Gastroesophageal sphincter (tissue), 4 donors: Measurements from ENCODE around the gene AACS. TPM values are rescaled to one million over a fixed set of nuclear protein-coding genes. Genes with fewer than 3 reads are reported as not detected.

ENCODE experiments used
- ATAC-seq: fragments of 150-250 bp; one replicate; pipeline ENCODE4 v1.9.1; 2016; ENCODE audit warnings: mild to moderate bottlenecking, moderate library complexity
- H3K27ac ChIP-seq, 4 donors: fragments of 200-600 bp; sonication (generic) in 3 of 4; 1 replicate in 3 of 4; 2 replicates in 1 of 4; pipeline ENCODE4 v1.5.1; 2016 to 2019
- H3K27me3 ChIP-seq: fragments of 200-600 bp; sonication (generic); one replicate; pipeline ENCODE4 v1.5.1; 2019
- H3K36me3 ChIP-seq, 2 donors: fragments of 200-600 bp; sonication (generic); one replicate each; pipeline ENCODE4 v1.5.1; 2019; ENCODE audit warnings: control low read depth in 1 of 2
- H3K4me1 ChIP-seq, 3 donors: fragments of 200-600 bp; sonication (generic); 1 replicate in 2 of 3; 2 replicates in 1 of 3; pipeline ENCODE4 v1.5.1; 2016 to 2019; ENCODE audit warnings: control low read depth in 2 of 3
- H3K4me3 ChIP-seq, 2 donors: fragments of 200-600 bp; sonication (generic); one replicate each; pipeline ENCODE4 v1.5.1; 2019; ENCODE audit warnings: mild to moderate bottlenecking in 1 of 2, moderate library complexity in 1 of 2
- H3K9me3 ChIP-seq, 3 donors: fragments of 200-600 bp; sonication (generic); one replicate each; pipeline ENCODE4 v1.5.1; 2017 to 2019; ENCODE audit warnings: control low read depth in 2 of 3
- CTCF ChIP-seq, 4 experiments: fragments of 200-600 bp in 2 of 4; fragments of 450-650 bp in 2 of 4; sonication (generic) in 1 of 4; IDR thresholded peaks; one replicate each; pipeline ENCODE4 v1.5.1; 2017 to 2019; ENCODE audit warnings: antibody characterized with exemption in 4 of 4, mild to moderate bottlenecking in 2 of 4, moderate library complexity in 2 of 4
- EP300 ChIP-seq: sonication (generic); formaldehyde crosslinking; IDR thresholded peaks from one replicate; pipeline ENCODE4 v1.6.1; 2017; ENCODE audit warnings: antibody characterized with exemption, mild to moderate bottlenecking
- POLR2A ChIP-seq, 2 donors: fragments of 450-650 bp; IDR thresholded peaks; one replicate each; pipeline ENCODE4 v1.6.1; 2017; ENCODE audit warnings: antibody characterized with exemption in 2 of 2, mild to moderate bottlenecking in 2 of 2, moderate library complexity in 1 of 2
- POLR2AphosphoS5 ChIP-seq: sonication (generic); formaldehyde crosslinking; IDR thresholded peaks from one replicate; pipeline ENCODE4 v1.6.1; 2017; ENCODE audit warnings: antibody characterized with exemption
- WGBS, 2 donors: methylation state at CpG; one replicate each; pipeline ENCODE4 v1.1.5; 2018; ENCODE audit warnings: low coverage in 1 of 2; 5-methylcytosine and 5-hydroxymethylcytosine counted together
- total RNA-seq, 4 donors: library from RNA; depleted of rRNA; stranded (reverse); fragments of >200 nt; gene quantifications; one replicate each; pipeline ENCODE4 v1.1.0, GENCODE V29; 2016

AACS gene
- total RNA-seq, 4 donors from 2014 or later = 10.3 to 14.6 (median 11.8) TPM

GRCh38 chr12:125172231-125172850 is 107.1 kb downstream of the AACS start:
- TF ChIP-seq POLR2AphosphoS5 (no peak), POLR2A (IDR thresholded peaks at IDR 0.05) (no peak), EP300 (no peak), CTCF (IDR thresholded peaks at IDR 0.05) (no peak)
- no peak overlapping the region for H3K4me3 ChIP-seq

DNA sequence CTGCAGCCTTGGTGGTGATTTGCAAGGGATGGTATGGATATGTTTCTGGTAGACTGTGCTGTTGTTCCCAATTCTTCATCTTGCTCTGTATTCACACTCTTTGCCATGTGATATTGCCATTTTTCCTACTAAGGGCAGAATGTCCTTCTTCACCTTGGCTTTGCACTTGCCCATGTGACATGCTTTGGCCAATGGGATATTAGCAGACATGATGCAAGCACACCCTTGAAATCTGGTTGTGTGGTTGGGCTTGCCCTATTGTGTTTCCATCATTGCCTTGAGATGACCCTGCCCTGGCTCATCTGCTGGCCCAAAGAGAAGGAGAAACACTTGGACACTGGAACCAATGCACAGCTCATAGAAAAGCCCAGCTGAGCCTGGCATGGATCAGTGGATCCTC is 110.3 kb downstream of the AACS start:
- H3K4me3 ChIP-seq = no peak overlapping the region
- TF ChIP-seq POLR2A (IDR thresholded peaks at IDR 0.05) (no peak), POLR2AphosphoS5 (no peak), EP300 (no peak), CTCF (IDR thresholded peaks at IDR 0.05) (no peak)
- H3K9me3 ChIP-seq = peaks cover 0 to 8% (median 0%) of the 10 kb centered on the region in 3 donors
- no peaks in the 10 kb centered on the region for H3K4me1 ChIP-seq
- peaks cover 45% of the 10 kb centered on the region for H3K27me3 ChIP-seq
- no peaks in the 10 kb centered on the region for H3K36me3 ChIP-seq
- no peak for ATAC-seq
- no peak overlapping the region for H3K27ac ChIP-seq

More at GRCh38 chr12:125172231-125172850, 107.1 kb downstream of the AACS start:
- Histone ChIP-seq H3K36me3 (no peaks in the 10 kb centered on the region), H3K4me1 (no peaks in the 10 kb centered on the region), H3K9me3 (peaks cover 0 to 20% (median 0%) of the 10 kb centered on the region in 3 donors), H3K27me3 (peaks cover 20% of the 10 kb centered on the region), H3K27ac (no peak overlapping the region)
- WGBS, 2 donors = 61 to 74% methylated on average over 4 to 5 of the region's 9 CpGs
- ATAC-seq = no peak

GRCh38 chr12:125178222-125178621 is 113.0 kb downstream of the AACS start:
- Histone ChIP-seq H3K9me3 (peaks cover 0 to 8% (median 0%) of the 10 kb centered on the region in 3 donors), H3K4me1 (peaks cover 0 to 2% (median 0%) of the 10 kb centered on the region in 3 donors), H3K27ac (no peak overlapping the region), H3K27me3 (peaks cover 71% of the 10 kb centered on the region), H3K36me3 (no peaks in the 10 kb centered on the region), H3K4me3 (no peak overlapping the region)
- ATAC-seq = no peak
- TF ChIP-seq POLR2AphosphoS5 (no peak), CTCF (IDR thresholded peaks at IDR 0.05) (no peak), EP300 (no peak), POLR2A (IDR thresholded peaks at IDR 0.05) (no peak)
- 45 to 94% methylated on average over 2 of the region's 2 CpGs for WGBS, 2 donors

DNA sequence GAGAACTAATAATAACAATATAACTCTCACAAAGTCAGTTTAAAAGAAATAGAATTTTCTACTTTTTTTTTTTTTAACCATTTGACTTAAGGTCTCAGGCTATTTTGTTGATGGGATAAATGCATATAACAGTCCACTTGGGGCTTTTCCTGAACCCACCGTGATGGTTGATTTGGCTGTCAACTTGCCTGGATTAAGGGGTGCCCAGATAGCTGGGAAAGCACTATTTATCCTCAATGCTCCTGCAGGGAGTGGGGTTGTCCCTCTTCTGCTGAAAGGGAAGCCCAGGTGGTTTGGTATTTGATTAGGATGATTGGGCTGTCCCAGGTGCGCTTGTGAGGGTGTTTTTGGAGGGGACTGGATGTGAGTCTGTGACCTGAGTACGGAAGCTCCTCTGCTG is 114.9 kb downstream of the AACS start:
- no peak for ATAC-seq
- TF ChIP-seq CTCF (IDR thresholded peaks at IDR 0.05) (no peak), EP300 (no peak), POLR2AphosphoS5 (no peak), POLR2A (IDR thresholded peaks at IDR 0.05) (no peak)
- Histone ChIP-seq H3K4me1 (peaks cover 0 to 8% (median 0%) of the 10 kb centered on the region in 3 donors), H3K27me3 (peaks cover 84% of the 10 kb centered on the region), H3K36me3 (no peaks in the 10 kb centered on the region), H3K27ac (no peak overlapping the region), H3K9me3 (peaks cover 0 to 6% (median 0%) of the 10 kb centered on the region in 3 donors), H3K4me3 (no peak overlapping the region)
- 73 to 100% methylated on average over 1 to 2 of the region's 3 CpGs for WGBS, 2 donors

- Histone ChIP-seq H3K27me3 (peaks cover 87% of the 10 kb centered on the region), H3K27ac (no peak overlapping the region), H3K4me1 (peaks cover 0 to 17% (median 4%) of the 10 kb centered on the region in 3 donors), H3K9me3 (no peaks in the 10 kb centered on the region), H3K36me3 (no peaks in the 10 kb centered on the region), H3K4me3 (no peak overlapping the region)
- no peak for TF ChIP-seq CTCF (IDR thresholded peaks at IDR 0.05)
- TF ChIP-seq POLR2AphosphoS5 = no peak
- no peak for TF ChIP-seq POLR2A (IDR thresholded peaks at IDR 0.05)
- TF ChIP-seq EP300 = no peak
- ATAC-seq = no peak
- WGBS, 2 donors = 60 to 67% methylated on average over 1 of the region's 1 CpG
Measured at GRCh38 chr12:125181107-125181506, 115.9 kb downstream of the AACS start.
